D721Med (cell line): ENCODE measurements around the gene SUMF1.
A peak's percentile ranks its signal among the peaks of the same experiment; 100 is the strongest.

Source experiments
- DNase-seq: peaks from one replicate; pipeline ENCODE4 v3.0.0; 2011; ENCODE audit warnings: low spot score; ENCODE audit not compliant: insufficient read length
- FAIRE-seq: peaks from 2 replicates; lab custom pipeline; 2011; peaks lifted over from hg19 to GRCh38; lab: Jason Lieb, UNC
- CTCF ChIP-seq: IDR thresholded peaks from 2 replicates; pipeline ENCODE4 v1.5.1; 2012; ENCODE audit warnings: mild to moderate bottlenecking, control low read depth; ENCODE audit not compliant: insufficient read depth; ENCODE audit errors: missing control alignments

SUMF1 gene

DNA sequence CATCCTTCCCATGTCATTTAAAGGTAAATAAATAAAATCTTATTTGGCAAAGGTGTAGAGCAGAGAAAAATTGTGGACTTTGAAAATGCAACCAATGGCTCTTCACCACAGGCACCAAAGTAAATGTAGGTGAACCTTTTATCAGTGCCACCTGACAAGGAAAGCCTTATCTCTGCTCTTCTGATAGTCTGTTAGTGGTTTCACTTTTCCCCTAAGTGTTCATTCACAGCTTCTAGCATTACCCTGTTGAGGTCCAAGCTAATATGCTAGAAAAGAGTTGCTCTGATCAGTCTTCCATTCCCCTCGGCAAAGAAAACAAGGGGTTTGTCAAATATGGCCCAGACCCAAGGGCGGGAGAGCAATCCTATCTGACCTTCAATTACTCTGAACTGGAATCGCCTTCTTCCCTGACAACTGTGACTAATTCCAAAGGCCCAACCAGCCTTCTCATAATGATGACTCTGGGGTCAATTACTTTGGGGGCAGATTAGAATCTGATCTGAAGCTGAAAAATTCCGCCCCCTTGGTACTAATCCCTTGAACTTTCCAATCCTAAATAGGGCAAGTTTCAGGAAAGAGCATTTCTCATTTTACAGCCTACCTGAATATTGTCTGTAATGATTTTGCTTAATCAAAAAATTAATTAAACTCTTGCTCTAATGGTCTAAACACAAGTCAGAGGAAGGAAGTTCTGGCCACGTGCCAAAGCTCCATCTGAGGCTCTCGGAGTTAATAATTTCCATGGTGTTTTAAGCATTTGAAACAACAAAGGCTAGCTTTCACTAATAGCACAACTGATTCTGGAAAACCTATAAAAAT lies 111.5 kb downstream of the SUMF1 start:
- FAIRE-seq: no peak
- no peak for TF ChIP-seq CTCF
- no peak for DNase-seq

GRCh38 chr3:4351872-4352271 lies 115.2 kb downstream of the SUMF1 start:
- no peak for TF ChIP-seq CTCF
- DNase-seq (no peak), FAIRE-seq (no peak)

GRCh38 chr3:4351164-4351855 lies 115.8 kb downstream of the SUMF1 start:
- DNase-seq: no peak

GRCh38 chr3:4350789-4351163 lies 116.3 kb downstream of the SUMF1 start:
- no peak for FAIRE-seq
- peak; percentile 84 for TF ChIP-seq CTCF
- peak; percentile 47 for DNase-seq

More at GRCh38 chr3:4351164-4351855, 115.8 kb downstream of the SUMF1 start:
- TF ChIP-seq CTCF: no peak
- no peak for FAIRE-seq

- no peak for TF ChIP-seq CTCF
- no peak for FAIRE-seq
- no peak for DNase-seq
Measured at GRCh38 chr3:4343258-4343657, 123.8 kb downstream of the SUMF1 start.

DNA sequence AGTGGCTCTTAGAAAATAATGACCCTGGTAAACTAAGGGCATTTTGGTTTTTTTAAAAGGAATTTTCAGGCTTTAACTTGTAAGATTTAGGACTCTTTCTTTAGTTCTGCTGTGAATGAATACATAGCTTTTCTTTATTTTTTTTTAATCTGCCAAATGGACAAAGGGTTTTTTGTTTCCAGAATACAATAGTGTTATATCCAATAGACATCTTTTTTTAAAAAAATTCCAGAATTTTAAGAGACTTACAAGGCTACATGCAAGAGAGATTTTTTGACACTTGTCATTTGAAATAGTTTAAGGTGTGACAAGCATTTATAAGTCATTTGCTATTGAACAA lies 125.8 kb downstream of the SUMF1 start:
- DNase-seq (no peak), FAIRE-seq (no peak)
- TF ChIP-seq CTCF: no peak
